Stimulated activated CD8-positive, alpha-beta memory T cell treated with anti-CD3 and anti-CD28 coated beads, Interleukin-12 subunit alpha, Interleukin-12 subunit beta, amount 100 ng/mL, for 24 hours (primary cell): ENCODE measurements around the gene RYR1.
A peak's percentile ranks its signal among the peaks of the same experiment; 100 is the strongest.
"Not testable (repeated sequence)": the region's sequence is repeated elsewhere in the genome, so short reads cannot be mapped to it uniquely, and the experiment has no call there.

Source experiments
- DNase-seq: peaks from one replicate; pipeline ENCODE4 v3.0.0-alpha.2; 2020; ENCODE audit errors: extremely low read depth

RYR1 gene

DNA sequence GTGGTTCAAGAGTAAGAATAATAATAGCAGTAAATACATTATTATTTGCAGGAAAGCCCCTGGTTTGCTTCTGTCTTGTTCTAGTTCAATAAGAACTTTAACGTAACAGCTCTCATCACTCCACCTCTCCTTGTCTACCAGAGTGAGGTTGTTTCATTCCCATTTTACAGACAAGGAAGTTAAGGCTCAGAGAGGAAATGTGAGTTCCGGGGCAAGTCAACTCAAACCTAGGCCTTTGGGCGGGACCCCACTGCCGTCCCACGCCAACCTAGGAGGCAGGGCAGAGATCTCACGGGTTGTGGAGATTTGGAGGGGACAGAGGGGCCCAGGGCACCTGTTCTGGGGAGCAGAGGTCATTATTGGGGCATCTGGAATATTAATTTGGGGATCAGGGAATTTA is 182.8 kb downstream of the RYR1 start:
- no peak for DNase-seq

DNA sequence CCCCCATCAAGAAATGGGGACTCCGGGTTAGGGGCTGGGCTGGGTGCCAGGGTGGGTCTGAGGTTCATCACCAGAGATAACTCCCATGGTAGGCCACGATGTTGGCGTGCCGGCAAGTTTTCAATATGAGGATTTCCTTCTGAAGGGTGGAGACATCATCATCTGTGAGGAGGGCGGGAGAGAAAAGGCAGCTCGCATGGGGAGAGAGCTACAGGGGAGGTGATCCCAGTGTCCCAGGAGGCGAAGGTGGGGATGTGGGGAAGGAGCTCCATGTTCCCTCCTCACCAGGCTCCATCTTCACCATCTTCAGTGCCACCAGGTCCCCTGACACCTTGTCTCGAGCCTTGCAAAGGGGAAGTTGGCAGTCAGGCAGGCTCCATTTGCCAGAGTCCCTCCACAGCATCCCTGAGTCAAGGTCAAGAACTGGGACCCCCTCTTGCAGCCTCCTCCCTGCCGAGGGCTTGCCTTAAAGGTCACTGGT is 183.8 kb downstream of the RYR1 start:
- DNase-seq, result no peak

DNA sequence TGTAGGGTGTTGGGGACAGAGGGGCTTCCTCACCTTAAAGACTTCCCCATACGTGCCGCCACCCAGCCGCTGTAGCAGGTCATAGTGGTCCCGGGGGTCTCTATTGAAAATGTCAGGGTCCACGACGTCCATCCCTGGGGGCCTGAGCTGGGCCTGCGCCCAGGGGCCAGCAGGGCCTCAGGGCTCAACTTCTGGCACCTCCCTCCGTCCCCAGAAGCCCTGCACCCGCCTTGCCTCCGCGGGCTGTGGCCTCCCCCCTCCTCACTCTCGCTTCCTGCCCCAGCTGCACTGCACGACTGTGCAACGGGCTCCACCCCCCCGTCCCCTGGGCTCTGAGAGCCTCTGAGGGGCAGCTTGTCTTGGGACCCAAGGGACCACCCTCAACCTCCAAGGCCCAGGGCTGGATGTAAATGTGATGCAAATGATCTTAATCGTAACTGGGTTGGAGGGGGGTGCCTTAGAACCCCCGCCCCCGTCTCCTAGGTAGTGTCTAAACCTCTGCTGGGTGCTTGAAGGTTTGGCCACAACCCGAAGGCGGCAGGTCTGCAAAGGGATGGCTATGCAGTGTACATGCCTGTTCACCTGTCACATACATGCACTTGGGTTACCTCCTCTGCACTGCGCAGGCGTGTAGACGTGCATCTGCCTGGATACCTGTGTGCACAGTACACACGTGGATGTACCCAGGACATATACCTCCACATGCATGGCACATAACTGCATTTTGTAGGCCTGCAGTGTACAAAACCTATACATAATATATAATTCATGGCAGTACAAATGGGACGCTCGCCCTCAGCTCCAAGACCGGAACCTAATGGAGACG is 184.5 kb downstream of the RYR1 start, which contains the start of gene MAP4K1:
Gene MAP4K1, minus strand, starts transcription at position 190 of the 826 bp plus-strand sequence. Its CDS starts 58 bp downstream, at position 132.
- peak; percentile 49 for DNase-seq

DNA sequence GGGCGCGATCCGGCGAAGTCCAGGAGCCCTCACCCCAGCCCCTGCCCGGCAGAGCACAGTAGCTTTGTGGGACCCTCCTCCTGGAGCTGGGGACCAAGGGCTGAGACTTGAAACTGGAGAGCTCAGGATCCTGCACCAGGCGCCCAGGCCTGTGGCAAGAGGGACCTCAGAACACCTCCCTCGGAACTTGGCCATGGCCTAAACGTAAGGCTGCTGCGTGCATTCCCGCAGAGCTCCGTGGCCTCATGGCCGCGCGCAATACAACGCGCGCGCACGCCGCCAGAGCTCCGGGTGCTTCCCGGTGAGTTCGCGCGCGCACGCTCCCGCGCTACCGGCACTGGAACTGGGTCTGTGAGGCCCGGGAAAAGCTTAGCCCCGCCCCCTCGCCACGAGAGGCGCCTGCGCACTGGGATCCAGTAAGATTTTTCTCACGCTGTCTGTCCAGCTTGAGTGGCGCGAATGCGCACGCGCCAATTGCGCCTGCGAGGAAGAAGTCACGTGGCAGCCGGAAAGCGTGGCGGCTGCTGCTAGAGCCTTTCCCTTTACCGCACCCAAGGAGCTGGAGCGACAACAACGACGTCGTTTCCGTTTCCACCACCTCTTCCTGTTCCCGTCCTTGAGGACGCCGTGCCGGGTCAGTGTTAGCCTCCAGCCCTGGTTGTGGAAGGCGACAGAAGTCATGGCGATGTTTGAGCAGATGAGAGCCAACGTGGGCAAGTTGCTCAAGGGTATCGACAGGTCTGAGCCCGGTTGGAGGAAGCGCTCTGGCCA is 185.3 kb downstream of the RYR1 start, which contains the start of gene EIF3K:
Gene EIF3K, plus strand, starts transcription at position 599 of the 771 bp plus-strand sequence. Its CDS starts 81 bp downstream, at position 680.
- DNase-seq, result peak; percentile 93

DNA sequence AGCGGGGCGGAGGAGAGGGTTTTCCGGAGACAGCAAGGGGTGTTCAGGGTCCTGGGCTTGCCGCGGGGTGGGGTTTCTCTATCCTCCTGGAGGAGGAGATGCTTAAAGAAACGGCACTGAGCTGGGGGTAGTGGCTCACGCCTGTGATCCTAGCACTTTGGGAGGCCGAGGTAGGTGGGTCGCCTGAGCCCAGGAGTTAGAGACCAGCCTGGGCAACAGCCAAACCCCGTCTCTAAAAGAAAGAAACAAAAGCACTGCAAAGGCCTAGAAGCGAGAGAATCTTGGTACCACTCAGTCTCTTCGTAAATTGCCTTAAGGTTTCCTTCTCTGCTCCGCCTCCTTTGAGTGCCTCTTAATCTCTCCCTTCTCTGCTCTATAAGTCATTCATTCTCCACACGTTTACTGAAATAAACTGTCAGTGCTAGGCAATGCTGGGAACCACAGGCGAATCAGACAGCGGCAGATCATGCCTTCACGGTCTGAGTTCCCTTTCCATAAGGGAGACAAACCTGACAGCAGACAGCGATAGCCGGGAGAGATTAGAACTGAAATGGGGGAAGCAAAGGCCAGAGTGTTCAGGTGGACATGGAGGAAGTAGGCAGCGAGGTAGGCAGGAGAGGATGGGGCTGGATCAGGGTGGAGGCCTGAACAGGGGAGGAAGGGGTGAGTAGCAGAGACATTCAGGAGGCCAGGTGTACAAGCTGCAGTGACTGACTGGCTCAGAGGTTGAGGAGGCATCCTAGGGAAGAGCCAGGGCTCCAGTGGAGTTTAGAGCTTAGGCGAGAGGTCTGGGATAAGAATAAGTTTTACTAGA is 186.1 kb downstream of the RYR1 start:
- DNase-seq, result no peak

DNA sequence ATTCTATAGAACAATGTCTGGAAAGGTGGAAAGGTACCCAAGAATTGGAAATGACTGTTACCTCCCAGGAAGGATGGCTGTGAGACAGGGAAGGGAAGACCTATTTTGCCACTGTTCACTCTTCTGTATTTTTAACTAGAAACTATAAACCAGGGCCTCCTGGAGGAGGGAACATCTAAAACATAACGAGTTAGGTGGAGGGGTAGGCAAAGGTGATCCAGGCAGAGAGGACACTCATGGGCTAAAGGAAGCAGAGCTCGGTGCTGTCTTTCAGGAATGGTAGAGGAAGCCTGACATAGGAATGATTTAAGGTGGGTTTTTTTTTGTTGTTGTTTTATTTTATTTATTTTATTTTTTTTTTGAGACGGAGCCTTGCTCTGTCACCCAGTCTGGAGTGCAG is 191.3 kb downstream of the RYR1 start:
- DNase-seq, result no peak

DNA sequence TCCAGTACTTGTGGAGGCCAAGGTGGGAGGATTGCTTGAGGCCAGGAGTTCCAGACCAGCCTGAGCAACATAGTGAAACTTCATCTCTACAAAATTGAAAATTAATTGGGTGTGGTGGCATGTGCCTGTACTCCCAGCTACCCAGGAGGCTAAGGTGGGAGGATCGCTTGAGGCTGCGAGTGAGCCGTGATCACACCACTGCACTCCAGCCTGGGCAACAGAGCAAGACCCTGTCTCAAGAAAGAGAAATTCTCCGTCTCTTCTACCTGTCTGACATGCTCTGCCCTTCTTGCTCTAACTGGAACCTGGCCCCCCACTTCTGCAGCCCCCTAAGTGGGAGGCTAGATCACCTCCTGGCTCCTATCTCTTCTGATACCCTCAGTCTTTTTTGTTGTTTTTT is 192.9 kb downstream of the RYR1 start:
- no peak for DNase-seq

DNA sequence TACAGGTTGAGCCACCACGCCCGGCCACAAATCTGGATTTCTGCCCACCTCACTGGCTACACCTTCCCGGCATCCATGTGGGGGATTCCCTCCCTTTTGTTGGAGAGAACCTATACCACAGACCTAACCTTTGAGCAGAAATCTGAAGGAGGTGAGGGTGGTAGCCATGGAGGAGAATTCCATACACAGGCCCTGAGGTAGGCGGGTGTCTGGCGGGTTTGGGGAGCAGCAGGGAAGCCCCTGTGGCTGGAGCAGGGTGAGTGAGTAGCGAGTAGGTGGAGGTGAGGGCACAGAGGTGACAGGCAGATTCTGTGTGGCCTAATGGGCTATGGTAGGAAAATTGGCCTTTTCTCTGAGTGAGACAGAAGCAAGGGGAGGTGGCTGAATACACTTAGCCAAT is 196.1 kb downstream of the RYR1 start:
- no peak for DNase-seq

DNA sequence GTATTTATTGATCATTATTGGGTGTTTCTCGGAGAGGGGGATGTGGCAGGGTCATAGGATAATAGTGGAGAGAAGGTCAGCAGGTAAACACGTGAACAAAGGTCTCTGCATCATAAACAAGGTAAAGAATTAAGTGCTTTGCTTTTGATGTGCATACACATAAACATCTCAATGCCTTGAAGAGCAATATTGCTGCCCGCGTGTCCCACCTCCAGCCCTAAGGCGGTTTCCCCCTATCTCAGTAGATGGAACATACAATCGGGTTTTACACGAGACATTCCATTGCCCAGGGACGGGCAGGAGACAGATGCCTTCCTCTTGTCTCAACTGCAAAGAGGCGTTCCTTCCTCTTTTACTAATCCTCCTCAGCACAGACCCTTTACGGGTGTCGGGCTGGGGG is 197.8 kb downstream of the RYR1 start:
- not testable (repeated sequence) for DNase-seq

DNA sequence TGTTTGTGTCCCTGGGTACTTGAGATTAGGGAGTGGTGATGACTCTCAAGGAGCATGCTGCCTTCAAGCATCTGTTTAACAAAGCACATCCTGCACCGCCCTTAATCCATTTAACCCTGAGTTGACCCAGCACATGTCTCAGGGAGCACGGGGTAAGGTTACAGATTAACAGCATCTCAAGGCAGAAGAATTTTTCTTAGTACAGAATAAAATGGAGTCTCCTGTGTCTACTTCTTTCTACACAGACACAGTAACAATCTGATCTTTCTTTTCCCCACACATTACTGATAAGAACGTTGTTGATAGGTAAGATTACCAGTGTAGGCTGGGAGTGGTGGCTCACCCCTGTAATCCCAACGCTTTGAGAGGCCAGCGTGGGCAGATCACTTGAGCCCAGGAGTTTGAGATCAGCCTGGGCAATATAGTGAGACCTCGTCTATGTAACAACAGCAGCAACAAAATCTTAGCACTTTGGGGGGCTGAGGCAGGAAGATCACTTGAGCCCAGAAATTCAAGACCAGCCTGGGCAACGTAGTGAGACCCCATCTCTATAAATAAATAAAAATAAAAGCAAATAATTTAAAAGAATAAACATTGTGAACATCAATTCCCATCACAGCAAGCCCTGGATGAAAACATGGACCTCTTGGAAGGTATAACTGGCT is 198.5 kb downstream of the RYR1 start:
- DNase-seq, result not testable (repeated sequence)

DNA sequence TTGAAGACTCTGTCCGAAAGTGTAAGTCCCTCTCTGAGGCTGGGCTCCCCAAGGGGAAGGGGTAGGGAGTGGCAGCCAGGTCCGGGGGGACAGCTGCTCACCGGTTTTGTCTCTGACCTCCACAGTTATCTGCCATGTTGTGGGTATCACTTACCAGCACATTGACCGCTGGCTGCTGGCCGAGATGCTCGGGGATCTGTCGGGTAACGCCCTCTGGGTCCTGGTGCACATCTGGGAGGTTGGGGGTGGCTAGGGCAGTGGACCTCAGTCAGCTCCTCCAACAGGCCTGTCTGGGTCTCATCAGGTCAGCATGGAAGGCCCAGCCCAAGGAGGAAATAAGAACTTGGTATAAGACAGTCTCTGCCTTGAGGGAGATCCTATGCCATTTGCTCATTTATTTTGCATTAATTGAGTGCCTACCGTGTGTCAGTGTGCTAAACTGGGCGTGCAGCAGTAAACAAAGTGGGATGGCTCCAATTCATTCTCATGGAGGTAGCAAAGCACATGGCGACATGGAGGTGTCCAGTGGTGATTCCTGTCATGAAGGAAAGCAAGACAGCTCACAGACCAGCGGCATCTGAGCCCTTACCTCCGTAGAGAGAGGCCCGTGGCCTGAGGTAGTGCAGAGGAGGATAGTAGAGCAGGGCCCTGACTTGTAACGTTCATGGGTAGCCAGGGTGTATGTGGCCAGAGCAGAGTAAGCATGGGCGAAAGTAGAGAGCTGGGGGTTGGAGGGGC is 199.2 kb downstream of the RYR1 start:
- no peak for DNase-seq

DNA sequence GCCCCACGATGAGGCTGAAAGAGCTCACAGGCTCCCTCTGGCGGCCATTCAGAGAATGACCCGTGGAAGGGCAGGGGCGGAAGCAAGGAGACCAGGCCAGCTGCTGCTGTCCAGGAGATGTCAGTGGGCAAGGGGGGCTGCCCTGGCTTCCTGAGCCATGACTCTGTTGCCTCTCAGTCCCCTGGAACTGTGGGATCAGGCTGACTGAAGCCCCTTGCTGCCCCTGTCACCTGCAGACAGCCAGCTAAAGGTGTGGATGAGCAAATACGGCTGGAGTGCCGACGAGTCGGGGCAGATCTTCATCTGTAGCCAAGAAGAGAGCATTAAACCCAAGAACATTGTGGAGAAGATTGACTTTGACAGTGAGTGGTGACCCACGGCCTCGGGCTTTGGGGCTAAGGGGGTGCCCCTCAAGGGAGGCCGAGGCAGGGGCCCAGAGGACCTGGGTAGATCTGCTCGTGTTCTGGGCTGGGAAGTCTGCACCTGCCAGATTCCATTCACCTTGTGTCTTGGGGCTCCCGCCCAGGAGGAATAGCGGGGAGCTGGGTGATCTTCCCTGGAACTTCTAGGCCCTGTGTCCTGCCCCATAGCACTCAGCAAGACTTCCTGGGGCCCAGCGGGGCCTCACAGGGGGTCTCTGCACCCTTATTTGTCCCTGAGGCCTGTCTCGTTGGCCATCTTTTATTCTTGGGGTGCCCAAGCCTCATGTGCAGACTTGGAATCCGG is 201.4 kb downstream of the RYR1 start:
- DNase-seq, result no peak

DNA sequence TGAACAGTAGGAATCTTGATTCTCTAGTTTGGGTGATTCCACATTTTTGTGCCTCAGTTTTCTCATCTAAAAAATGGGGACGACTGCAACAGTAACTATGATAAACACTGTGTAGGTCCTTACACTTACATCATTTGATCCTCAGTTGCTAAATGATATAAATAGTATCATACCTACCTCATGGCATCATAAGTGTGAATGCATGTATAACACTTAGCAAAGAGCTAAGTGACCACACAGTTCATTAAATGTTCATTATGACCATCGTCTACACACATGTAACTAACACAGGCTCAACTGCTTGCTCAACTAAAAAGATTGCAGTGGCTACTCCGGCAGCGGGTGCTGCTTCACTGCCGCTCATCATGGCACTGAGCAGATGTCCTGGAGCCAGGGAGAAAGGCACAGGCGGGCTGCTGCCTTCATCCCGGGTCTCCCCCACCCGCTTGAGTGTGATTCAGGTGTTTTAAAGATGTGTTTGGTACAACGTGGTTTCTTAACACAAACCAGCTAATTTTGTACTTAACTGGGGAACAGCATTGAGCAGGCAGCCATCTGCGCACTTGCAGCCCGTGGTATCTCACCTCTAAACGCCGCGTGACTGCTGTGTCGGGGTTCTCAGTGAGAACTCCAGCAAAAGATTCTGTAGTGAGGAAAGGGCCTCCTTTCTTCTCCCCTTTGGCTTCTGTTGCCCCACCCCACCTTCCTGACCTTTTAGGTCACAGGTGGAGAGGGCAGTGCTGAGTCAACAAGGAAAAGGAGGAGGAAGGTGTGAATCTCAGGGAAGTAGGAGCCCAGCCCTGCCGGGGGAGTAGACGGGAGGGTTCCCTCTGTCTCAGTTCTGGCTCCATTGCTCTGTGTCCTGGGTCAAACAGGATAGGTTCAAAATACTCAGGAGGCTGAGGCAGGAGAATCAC is 202.2 kb downstream of the RYR1 start:
- no peak for DNase-seq
